Hepatocyte (in vitro differentiated cells): Measurements from ENCODE around the gene ZC3H12C.

ENCODE experiments used
- CTCF ChIP-seq: fragments of 200-600 bp; sonication (generic); IDR thresholded peaks from 2 replicates; pipeline ENCODE4 v1.5.1; 2016; ENCODE audit warnings: antibody characterized with exemption, mild to moderate bottlenecking; ENCODE audit not compliant: poor library complexity
- EZH2 ChIP-seq: fragments of 200-600 bp; sonication (generic); IDR thresholded peaks from 2 replicates; pipeline ENCODE4 v1.6.1; 2016; ENCODE audit warnings: antibody characterized with exemption, mild to moderate bottlenecking, borderline replicate concordance
- EZH2phosphoT487 ChIP-seq: fragments of 200-600 bp; sonication (generic); IDR thresholded peaks from one replicate; pipeline ENCODE4 v1.6.1; 2018; ENCODE audit warnings: antibody characterized with exemption, mild to moderate bottlenecking, low read depth, moderate library complexity; ENCODE audit not compliant: unreplicated experiment, severe bottlenecking

- no peak for TF ChIP-seq EZH2phosphoT487
- no peak for TF ChIP-seq EZH2
- no peak for TF ChIP-seq CTCF
Measured at GRCh38 chr11:110046775-110047380, 46.3 kb upstream of the ZC3H12C start.
